ENCODE data around the gene AURKA.
"Not testable (repeated sequence)": the region's sequence is repeated elsewhere in the genome, so short reads cannot be mapped to it uniquely, and the experiment has no call there.

Gene AURKA

DNA sequence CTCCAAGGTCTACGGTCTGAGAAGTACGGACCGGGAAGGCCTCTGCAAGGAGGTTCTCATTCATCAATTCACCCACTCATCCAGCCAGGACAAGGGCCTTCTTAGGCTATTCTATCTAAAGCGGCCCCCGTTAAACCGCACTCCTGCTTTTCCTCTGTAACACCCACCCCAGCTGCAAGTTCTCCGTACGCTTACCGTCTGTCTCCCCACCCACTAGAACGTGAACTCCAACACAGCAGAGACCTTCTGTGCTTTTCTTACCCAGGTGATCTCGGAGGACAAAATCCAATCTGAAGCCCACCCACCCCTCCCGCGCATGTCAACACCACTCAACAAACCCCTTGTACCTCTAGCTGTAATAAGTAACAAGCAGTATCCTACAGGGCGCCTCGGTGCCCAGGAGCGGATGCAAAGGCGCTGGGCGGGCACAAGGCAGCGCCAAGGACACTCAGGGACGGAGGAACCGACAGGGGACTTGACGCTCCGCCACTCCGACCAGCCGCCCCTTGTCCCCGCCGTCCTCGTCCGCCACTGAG, 351 bp downstream of the AURKA start:
- DNase-seq (ENCODE audit: extremely low read depth in 1 of 2, low read depth in 1 of 2), result no peak

DNA sequence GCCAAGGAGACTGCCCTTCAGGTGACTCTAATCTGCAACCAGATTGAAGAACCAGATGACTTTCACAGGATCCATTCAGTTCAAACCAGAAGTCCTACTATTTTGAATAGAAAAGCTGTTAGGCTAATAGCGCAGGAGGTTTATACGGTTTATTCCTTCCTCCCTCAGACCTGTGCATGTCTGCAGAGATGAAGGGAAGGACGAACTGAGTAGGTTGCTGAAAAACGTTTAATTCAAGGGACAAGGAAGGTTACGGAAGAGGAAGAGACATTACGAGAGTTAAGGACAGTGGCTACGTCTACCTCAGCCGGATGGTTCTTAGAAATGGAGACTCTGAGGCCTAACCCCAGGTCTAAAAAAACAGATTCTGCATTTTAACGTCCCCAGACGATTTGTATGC, 978 bp downstream of the AURKA start:
- no peak for DNase-seq (ENCODE audit: extremely low read depth in 1 of 2, low read depth in 1 of 2)

DNA sequence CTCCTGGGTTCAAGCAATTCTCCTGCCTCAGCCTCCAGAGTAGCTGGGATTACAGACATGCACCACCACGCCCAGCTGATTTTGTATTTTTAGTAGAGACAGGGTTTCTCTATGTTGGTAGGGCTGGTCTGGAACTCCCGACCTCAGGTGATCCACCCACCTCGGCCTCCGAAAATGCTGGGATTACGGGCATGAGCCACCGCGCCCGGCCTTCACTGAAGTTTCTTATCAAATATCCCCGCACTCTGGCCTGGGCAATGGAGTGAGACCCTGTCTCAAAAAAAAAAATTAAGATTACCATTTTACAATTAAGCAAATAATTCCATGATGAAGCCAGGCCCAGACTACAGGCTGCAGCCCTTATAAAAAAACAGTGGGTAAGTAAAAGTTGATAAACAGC, 1.6 kb downstream of the AURKA start:
- not testable (repeated sequence) for DNase-seq (ENCODE audit: extremely low read depth in 1 of 2, low read depth in 1 of 2)

DNA sequence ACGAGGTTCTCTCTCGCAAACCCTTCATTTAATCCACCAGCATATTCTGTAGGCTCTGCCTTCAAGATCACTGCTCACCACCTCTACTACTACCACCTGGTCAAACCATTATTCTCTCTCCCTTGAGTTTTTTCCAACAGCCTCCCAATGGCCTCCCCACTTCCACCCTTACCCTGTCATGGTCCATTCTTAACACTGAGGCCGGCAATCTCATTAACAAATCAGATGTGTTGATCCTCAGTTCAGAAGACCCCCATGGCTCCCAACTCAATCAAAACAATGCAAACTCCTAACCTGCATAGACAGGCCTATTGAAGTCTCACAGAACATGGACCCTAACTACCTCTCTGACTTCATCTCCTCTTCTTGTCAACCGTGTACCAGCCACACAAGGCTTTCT, 2.2 kb downstream of the AURKA start:
- no peak for DNase-seq (ENCODE audit: extremely low read depth in 1 of 2, low read depth in 1 of 2)

DNA sequence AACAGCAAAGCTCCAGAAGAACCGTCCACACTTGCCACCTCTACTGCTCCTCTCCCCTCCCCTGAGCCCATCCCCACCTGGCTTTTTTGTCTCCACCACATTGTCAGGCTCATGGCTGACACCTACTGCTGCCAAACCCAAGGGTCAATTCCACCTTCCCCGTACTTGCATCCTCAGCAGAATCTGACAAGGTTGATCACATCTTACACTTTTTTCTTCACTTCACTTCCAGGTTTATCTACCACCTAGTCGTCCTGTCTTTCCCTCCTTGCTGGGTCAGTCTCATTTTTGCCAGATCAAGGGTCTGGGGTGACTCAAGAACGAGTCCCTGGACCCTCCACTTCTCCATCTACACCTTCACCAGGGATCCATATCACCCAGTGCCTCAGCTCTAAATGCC, 3.1 kb downstream of the AURKA start:
- no peak for DNase-seq (ENCODE audit: extremely low read depth in 1 of 2, low read depth in 1 of 2)

DNA sequence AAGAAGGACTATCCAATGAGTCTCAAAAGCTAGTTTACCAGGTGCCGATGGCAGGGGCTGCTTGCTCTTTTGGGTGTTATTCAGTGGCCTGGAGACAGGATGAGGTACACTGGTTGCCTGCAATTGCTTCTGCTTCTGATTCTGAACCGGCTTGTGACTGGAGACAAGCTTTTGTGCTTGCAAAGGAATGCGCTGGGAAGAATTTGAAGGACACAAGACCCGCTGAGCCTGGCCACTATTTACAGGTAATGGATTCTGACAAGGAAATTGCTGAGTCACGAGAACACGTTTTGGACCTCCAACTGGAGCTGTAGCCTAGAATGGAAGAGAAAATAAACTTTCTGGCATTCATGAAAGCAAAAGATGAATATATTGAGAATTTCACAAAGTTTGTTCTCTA, 5.8 kb downstream of the AURKA start:
- no peak for DNase-seq (ENCODE audit: extremely low read depth in 1 of 2, low read depth in 1 of 2)

DNA sequence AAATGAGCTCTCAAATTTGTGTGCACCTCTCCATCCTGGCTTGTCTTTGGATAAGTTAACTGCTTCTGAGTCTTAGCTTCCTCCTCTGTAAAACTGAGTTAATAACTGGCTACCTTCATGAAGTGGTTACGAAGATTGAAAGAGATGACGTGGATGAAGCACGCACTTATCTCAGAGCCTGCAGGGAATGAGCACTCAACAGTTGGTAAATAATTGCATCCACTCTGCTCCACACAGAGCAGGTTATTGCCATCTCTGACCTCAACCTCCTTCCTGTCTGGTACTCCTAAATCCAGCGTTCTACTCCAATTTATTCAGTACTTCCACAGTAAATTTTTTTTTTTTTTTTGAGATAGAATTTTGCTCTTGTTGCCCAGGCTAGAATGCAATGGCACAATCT, 6.9 kb downstream of the AURKA start:
- DNase-seq (ENCODE audit: extremely low read depth in 1 of 2, low read depth in 1 of 2), result no peak

DNA sequence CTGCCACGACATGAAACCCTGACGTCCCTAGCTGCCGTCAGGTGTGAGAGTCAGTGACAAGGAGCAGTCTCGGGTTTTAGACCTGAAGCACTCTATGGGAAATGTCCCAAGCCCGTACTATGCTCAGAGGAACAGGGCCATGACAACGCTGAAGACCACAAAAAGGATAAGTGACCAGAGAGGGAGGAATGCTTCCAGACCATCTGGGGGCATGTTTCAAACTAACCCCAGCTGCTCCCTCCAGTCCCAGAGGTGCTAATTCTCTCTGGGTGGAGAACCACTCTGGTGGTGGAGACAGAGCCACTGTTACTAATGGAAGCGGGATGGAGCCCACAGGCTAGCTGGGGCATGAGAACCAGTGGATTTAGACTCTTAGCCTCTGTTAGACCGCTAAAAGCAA, 8.7 kb downstream of the AURKA start:
- DNase-seq (ENCODE audit: extremely low read depth in 1 of 2, low read depth in 1 of 2), result no peak

DNA sequence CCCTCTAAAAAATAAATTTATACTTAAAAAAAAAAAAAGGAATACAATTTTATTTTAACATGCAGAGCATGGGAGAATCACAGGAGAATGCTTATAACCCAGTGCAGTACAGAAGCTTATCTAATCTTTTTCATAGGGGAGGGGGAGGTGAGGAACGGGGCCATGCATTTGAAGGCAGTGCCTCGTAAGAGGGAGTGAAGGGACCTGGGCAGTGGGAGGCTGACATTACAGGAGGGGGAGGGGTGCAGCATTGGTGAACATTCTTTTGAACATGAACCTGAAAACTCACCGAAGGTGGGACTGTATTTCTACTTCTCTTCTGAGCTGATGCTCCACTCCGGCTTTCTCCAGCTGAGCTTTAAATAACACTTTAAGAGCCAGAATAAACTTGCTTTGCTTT, 9.3 kb downstream of the AURKA start:
- no peak for DNase-seq (ENCODE audit: extremely low read depth in 1 of 2, low read depth in 1 of 2)

DNA sequence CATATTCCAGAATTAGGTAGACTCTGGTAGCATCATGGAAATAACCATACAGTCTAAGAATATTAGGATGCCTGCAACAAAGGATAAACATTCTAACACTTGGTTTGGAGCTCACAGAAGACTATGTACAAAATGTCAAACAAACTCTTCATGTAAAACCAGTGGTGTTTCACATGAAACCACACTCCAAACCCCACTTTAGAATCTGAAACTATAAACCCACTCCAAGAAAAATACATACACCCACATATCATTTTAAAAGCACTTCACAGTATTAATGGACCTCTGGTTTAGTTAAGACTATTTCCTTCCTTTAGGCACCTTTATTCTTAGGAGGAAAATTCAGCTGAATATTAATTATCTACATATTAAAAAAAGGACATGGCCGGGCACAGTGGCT, 10.5 kb downstream of the AURKA start:
- DNase-seq (ENCODE audit: extremely low read depth in 1 of 2, low read depth in 1 of 2), result no peak

DNA sequence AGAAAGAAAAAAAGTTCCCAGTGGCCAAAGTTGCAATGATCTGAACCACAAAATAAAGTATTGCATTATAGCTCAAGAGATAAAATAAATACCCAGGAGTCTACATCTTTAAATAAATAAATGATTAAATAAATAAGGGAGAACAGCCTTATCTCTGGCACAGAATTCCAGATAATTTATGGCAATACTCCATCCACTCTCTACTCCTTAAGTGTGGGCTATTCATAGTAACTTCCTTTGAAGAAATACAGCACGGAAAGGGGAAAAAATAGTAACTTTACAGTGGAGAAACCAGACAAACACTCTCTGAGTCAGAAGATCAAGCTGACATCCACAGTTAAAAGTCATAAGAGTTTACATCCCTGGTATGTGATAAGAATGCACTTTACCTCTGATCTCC, 11.6 kb downstream of the AURKA start:
- DNase-seq (ENCODE audit: extremely low read depth in 1 of 2, low read depth in 1 of 2), result no peak

DNA sequence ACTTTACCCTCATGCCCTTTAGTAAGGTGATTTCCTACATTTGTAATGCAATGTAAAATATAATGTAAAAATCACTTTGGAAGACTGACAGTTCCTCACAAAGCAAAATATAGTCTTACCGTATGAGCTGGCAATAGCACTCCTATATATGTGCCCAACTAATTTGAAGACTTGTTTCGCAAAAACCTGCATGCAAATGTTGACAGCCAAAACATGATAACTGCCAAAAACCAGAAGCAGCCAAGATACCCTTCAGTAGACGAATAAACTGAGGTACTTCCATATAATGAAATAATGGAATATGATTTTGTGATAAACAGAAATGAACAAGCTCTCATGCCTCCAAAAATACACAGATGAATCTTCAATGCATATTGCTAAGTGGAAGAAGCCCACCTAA, 13.6 kb downstream of the AURKA start:
- DNase-seq (ENCODE audit: extremely low read depth in 1 of 2, low read depth in 1 of 2), result no peak

DNA sequence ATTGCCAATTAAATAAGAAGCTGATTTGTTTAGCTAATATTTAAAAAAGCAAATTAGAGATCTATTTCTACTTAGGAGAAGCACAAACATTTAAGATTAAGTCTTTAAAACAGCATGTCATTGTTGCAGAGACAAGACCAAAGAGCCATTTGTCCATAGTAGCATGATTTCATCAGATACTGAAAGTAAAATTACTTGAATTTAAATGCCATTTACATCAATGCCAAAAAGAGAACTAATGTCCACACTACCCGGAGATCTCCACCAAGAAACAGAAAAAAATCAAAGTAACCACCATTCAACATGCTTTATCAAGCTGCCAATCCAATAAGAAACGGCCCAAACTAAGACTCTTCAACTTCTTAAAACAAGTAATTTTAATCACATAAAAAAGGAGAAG, 15.7 kb downstream of the AURKA start:
- DNase-seq (ENCODE audit: extremely low read depth in 1 of 2, low read depth in 1 of 2), result no peak

DNA sequence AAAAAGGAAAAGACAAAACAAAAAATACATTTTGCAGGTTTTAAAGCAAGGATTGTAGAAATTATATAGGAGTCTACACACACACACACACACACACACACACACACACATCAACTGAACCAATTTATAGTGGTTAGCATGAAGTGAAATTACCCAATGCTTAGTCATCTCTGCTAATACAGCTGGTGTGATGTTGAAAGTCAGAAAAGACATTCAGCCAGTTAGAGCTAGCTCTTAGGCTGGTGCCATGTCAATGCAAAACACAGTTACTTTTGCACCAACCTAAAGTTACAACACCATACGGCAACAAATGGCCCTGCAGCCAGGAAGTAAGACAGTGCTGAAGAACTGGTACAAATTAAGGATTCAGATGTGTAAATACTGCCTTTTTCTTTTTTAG, 18.1 kb downstream of the AURKA start:
- DNase-seq (ENCODE audit: extremely low read depth in 1 of 2, low read depth in 1 of 2), result no peak

DNA sequence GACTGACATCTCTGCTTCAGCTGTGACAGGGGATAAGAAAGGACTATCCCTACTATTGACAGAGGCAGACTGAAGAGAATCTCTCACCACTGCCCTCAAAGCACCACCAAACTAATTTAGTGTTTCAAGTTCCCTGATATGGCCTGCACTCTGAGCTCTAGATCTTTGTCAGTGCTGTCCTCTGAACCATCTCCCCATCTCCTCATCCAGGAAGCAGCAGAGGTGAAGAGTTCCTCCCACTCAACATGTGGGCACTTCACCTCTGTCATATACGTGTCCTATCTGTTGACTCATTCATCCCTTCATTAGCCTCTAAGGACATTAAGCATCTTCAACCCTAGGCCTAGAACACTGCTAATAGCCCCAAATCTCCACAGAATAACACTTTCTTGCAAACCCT, 19.2 kb downstream of the AURKA start:
- DNase-seq (ENCODE audit: extremely low read depth in 1 of 2, low read depth in 1 of 2), result no peak

DNA sequence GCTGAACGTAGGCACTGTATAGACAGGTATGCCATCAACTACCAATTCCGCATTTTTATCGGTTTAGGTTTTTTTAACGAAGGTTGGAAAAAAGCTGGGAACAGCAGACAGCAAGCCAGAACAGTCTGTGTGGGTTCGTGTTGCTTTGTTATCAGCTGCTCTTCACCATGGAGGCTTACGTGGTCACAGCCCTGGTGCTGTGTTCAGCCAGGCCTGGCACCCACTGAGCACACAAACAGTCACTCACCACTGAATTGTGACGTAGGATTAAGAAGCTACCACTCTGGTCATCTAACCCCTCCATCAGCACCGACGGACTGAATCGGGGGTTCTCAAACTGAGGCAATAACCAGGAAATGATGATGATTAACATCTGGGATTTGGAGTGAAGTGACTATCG, 20.0 kb downstream of the AURKA start:
- DNase-seq (ENCODE audit: extremely low read depth in 1 of 2, low read depth in 1 of 2), result no peak

DNA sequence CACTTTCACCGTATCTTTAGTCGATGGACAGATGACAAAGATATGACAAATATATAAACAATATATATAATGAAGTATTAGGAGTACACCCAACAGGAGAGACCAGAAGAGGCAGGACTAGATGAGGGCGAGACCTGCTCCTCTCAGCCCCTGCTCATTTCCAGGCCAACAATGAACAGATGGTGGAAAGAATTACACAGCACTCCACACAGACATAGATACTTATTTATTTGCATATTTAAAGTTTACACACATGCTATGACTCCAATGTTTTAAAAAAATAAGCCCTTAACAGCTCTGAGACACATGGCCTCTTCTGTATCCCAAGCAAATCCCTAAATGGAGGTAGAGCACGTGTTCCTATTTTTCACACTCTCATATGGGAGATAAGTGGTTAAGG, 22.8 kb downstream of the AURKA start:
- DNase-seq (ENCODE audit: extremely low read depth in 1 of 2, low read depth in 1 of 2), result no peak

DNA sequence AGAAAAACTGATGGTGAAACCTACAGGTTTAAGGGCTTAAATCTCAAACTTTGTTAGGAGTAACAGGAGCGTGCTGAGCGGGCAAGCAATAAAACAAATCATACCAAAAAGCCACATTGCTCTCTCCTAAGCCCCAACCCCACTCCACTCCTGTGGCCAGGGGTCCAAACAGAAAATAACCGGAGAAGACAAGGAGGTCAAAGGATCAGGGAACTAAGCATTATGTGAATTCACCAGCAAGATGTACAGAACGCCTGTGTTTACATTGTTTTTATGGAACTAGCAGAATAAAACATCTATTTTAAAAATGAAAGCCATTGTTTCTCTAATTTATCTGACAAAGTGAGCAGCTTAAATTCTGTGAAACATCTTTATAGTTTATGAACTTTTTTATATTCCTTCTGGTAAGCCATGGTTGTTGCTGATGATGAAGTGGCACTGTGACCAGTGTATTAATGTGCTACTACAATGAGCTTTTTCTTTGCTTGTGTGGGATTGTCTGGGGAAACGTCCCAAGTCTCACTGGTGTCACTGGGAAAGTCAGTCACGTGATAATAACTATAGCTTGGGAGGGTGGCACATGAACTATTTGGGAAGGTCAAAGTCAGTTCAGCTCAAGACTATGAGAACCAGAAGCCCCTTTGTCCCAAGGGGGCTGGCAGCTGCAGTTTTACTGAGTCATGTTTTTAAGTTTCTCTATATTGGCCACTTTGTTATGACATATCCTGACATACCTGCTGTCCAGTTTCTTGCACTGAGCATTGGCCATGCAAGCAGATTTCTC, 23.5 kb downstream of the AURKA start:
- no peak for DNase-seq (ENCODE audit: extremely low read depth in 1 of 2, low read depth in 1 of 2)

DNA sequence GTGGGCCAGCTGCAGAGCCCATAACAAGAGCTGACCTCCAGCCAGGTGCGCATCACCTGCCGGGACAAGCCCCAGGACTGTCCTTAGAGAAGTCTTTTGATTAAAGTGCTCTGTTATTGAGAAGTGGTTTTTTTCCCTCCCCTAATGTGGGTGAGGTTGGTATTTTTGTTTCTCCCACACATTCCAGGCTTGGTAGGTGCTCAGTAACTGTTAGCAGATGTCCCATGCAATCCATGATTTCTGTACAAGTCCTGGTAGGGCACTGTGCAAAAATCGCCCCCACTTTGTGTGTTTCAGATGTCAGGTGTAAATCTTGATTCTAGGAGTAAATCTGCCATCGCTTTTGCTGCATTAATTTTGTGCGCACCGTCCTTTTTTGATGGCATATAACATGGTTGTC, 28.5 kb downstream of the AURKA start:
- DNase-seq (ENCODE audit: extremely low read depth in 1 of 2, low read depth in 1 of 2), result no peak

DNA sequence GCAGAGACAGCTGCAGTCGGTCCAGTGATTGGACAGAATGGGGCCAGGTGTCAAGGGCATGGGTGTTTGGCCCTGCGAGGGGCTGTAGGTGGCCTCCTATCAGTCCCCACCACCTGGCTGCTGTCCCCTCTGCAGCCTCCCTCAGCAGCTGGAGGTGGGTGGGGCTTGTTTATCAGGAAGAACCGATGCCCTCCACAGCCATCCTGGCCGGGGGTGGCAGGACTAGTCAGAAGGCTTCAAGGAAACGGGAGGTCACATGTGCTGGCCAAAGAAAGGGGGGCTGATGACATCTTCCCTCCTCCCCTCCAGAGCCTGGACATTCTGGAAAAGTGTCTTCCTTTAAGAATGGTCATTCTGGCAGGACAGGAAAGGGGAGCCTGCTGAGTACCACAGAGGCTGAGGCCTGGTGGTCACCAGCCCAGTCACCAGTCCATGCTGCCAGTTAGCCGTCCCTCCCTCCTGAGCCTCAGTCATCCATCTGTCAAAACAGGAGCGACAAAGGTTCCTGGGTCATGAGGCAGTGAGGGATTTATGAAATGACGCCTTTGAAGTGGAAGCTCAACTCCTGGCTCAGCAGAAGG, 29.1 kb downstream of the AURKA start:
- no peak for DNase-seq (ENCODE audit: extremely low read depth in 1 of 2, low read depth in 1 of 2)

DNA sequence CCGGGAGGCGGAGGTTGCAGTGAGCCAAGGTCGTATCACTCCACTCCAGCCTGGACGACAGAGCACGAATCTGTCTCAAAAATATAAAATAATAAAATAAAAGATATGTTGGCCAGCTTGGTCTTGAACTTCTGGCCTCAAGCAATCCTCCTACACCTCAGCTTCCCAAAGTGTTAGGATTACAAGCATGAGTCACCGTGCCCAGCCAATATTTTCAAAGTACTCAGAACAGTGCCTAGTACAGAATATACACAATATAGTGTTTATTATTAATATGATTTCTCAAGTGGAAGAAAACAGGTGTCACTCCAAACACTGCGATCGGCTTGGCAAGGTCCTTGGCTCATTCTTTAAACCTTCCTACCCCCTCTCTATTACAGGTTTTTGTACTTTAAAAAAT, 30.1 kb downstream of the AURKA start:
- DNase-seq (ENCODE audit: extremely low read depth in 1 of 2, low read depth in 1 of 2), result no peak

DNA sequence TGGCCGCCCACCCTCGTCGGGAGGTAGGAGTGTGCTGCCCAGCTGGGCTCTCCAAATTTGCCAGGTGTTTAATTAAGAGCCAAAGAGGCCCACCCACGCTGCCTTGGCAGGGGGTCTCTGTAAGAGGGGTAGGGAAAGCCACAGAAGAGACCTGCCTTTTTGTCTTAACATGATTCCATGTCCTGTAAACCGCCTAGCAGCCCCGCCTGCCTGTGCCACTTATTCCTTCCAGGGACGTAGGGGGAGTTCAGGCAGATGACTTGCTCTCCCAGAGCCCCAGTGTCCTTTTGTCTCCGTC, 31.2 kb downstream of the AURKA start:
- no peak for DNase-seq (ENCODE audit: extremely low read depth in 1 of 2, low read depth in 1 of 2)
